Breast epithelium (tissue), 3 donors: Measurements from ENCODE around the gene MAGEF1.

Experiments used
- CTCF ChIP-seq, 3 donors: fragments of 450-650 bp; IDR thresholded peaks; one replicate each; pipeline ENCODE4 v1.5.1; 2016 to 2017; ENCODE audit warnings: antibody characterized with exemption in 3 of 3, mild to moderate bottlenecking in 3 of 3, moderate library complexity in 3 of 3
- POLR2A ChIP-seq: fragments of 450-650 bp; IDR thresholded peaks from one replicate; pipeline ENCODE4 v1.6.1; 2016; ENCODE audit warnings: antibody characterized with exemption, mild to moderate bottlenecking, moderate library complexity
- POLR2AphosphoS5 ChIP-seq, 3 donors: sonication (generic); formaldehyde crosslinking; IDR thresholded peaks; one replicate each; pipeline ENCODE4 v1.6.1; 2017; ENCODE audit warnings: antibody characterized with exemption in 3 of 3

GRCh38 chr3:184741798-184742675, 30.2 kb upstream of the MAGEF1 start:
- TF ChIP-seq POLR2AphosphoS5 (IDR thresholded peaks at IDR 0.05) (no peak), CTCF (IDR thresholded peaks at IDR 0.05) (no peak), POLR2A (no peak)
